Astrocyte of the spinal cord (primary cell): ENCODE data around the gene CD80.

Source experiments
- DNase-seq: peaks from one replicate; pipeline ENCODE4 v3.0.0; 2011; ENCODE audit warnings: low read depth, low spot score
- H3K4me3 ChIP-seq: 2 replicates; pipeline ENCODE4 v1.5.1; 2011; ENCODE audit warnings: low read depth, mild to moderate bottlenecking, low read length, moderate library complexity
- in situ Hi-C: cut with HindIII; loops from 2 replicates; pipeline ENCODE4 v1.10.0; 2017; ENCODE audit warnings: low sequenced_read_pairs
- TF ChIP-seq, protein P1 (sequence below): IDR thresholded peaks from 2 replicates; pipeline ENCODE4 v1.5.1; 2012; ENCODE audit warnings: low read depth, mild to moderate bottlenecking, low read length, inconsistent platforms

Gene CD80

GRCh38 chr3:119551598-119551997, 7.8 kb downstream of the CD80 start:
- no peak overlapping the region for H3K4me3 ChIP-seq
- TF ChIP-seq, protein P1, sequence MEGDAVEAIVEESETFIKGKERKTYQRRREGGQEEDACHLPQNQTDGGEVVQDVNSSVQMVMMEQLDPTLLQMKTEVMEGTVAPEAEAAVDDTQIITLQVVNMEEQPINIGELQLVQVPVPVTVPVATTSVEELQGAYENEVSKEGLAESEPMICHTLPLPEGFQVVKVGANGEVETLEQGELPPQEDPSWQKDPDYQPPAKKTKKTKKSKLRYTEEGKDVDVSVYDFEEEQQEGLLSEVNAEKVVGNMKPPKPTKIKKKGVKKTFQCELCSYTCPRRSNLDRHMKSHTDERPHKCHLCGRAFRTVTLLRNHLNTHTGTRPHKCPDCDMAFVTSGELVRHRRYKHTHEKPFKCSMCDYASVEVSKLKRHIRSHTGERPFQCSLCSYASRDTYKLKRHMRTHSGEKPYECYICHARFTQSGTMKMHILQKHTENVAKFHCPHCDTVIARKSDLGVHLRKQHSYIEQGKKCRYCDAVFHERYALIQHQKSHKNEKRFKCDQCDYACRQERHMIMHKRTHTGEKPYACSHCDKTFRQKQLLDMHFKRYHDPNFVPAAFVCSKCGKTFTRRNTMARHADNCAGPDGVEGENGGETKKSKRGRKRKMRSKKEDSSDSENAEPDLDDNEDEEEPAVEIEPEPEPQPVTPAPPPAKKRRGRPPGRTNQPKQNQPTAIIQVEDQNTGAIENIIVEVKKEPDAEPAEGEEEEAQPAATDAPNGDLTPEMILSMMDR, result no peak
- no peak for DNase-seq
- in situ Hi-C loops, result no loop called here

DNA sequence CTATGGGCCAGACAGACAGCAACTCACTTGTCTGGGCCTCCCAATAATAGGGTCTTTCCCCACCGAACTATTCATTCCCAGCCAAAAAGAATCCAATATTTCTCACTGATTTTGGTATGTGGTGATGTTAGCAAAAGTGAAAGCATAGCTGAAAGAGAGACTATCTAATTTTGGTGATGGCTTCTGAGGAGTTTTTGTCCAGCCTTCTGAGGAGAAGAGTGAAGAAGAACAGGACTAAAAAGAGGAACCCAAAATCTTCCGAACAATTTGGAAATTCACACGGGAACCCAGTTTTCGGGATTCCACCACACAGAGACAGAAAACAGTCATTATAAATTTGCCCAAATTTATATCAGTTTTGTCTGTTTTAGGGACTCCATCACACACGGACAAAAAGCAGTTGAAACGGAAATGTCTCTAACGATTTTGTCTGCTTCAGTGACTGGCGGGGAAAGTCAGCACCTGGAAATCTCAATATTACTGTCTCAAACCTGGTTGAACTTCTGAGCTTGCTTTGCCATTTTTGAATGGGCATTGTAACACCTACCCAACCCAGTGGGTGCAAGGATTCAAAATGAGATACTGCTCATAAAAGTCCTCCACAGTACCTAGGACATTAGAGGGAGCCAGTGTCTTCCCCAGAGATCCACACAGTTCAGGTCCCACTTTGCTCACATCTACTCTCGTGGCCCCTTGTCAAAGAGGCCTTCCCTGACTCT, 9.1 kb downstream of the CD80 start:
- H3K4me3 ChIP-seq, result no peak overlapping the region
- TF ChIP-seq, protein P1, result no peak
- DNase-seq, result no peak
- in situ Hi-C loops, result no loop called here

DNA sequence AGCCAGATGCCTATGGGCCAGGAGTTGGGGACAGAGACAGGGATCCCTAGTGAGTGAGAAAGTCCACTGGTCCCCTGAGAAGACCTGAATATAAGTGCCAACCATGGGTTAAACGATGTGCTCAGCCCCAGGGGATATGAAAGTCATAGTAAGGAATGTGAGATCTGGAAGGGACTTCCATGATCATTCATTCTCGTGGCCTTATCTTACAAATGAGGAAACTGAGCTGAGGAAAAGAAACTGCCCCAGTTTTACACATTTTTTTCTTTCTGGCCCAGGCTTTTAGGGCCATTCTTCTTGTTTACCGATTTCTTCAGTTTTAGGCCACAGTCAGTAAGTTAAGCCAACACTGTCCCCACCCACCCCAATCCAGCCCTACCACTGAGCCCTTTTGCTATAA, 11.1 kb downstream of the CD80 start:
- TF ChIP-seq, protein P1, result no peak
- in situ Hi-C loops, result no loop called here
- DNase-seq, result no peak
- H3K4me3 ChIP-seq, result no peak overlapping the region

- in situ Hi-C loops, result no loop called here
- H3K4me3 ChIP-seq, result no peak overlapping the region
- no peak for DNase-seq
- TF ChIP-seq, protein P1, result no peak
Observed at GRCh38 chr3:119547227-119547626, 12.2 kb downstream of the CD80 start.

DNA sequence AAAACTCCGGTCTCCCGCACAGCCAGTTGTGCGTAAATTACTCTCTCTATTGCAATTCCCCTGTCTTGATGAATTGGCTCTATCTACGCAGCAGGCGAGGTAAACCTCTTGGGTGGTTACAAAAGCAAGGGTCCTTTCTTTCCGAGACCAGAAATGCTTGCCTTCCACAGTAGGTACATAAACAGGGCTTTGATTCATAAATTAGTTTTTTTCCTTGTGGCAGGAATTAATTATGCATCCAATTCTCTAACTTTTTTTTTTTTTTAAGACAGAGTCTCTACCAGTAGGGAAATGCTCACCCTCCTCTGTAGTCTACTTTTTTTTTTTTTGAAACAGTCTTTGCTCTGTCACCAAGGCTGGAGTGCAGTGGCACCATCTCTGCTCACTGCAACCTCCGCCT, 16.3 kb downstream of the CD80 start:
- TF ChIP-seq, protein P1, result no peak
- DNase-seq, result no peak
- in situ Hi-C loops, result no loop called here
- no peak overlapping the region for H3K4me3 ChIP-seq

DNA sequence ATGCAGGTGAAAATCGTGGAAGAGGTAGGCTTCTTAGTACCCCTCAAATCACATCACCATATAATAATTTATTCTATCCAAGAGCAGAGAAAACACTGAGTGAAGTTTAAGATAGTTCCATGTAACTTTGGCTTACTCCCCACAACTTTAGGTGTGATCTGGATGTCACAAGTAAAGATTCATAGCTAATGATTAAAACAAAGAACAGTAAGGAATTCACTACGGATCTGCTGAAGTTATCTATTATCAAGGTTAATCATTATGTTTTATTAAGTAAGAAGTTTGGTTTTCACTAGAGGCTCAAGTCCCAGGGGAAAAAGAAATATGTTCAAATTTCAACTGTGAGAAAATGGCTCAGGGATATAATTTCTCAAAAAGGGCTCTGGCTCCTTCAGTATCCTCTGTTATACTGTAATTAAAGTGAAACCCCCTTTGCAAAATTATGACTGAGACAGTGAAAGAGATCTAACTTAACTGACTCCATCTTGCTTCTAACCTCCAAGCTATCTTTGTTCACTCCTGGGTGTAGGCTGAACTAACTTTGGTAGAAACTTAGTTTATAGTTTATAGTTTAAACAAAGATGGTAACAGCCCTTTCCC, 17.1 kb downstream of the CD80 start:
- DNase-seq, result no peak
- TF ChIP-seq, protein P1, result no peak
- in situ Hi-C loops, result no loop called here
- no peak overlapping the region for H3K4me3 ChIP-seq
